Neural progenitor cell (in vitro differentiated cells): ENCODE results near the gene ALAD.
A peak's percentile ranks its signal among the peaks of the same experiment; 100 is the strongest.

Source experiments
- CTCF ChIP-seq: fragments of 200-600 bp; sonication (generic); IDR thresholded peaks from 2 replicates; pipeline ENCODE4 v1.5.1; 2017; ENCODE audit warnings: antibody characterized with exemption, mild to moderate bottlenecking
- EZH2 ChIP-seq: fragments of 200-600 bp; sonication (generic); IDR thresholded peaks from 2 replicates; pipeline ENCODE4 v1.6.1; 2017; ENCODE audit warnings: antibody characterized with exemption, mild to moderate bottlenecking, moderate library complexity

DNA sequence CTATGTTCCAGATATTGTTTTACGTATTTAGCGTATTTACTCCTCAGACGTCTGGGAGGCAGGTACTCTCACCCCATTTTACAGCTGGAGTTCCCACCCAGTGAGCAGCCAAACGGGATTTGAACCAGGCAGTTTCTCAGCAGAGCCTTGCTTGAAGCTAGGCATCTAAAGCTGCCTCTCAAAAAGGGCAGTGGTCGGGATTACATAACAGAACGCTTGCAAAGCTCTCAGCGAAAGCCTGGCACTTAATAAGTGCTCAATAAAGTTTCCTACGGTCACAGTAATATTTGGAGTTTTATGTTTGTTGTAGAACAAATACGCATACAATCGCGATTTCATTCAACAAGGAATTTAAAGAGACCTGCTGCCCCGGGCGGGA is 52.0 kb downstream of the ALAD start:
- TF ChIP-seq EZH2 (peak; percentile 59), CTCF (no peak)
